IMR-90 (cell line): ENCODE measurements around the gene ZNF746. TPM values are rescaled to one million over a fixed set of nuclear protein-coding genes. Genes with fewer than 3 reads are reported as not detected.
A peak's percentile ranks its signal among the peaks of the same experiment; 100 is the strongest.

ENCODE experiments used
- ATAC-seq: fragments of 200-7000 bp; cut with Tn5 transposase; 2 replicates; pipeline ENCODE4 v1.9.1; 2020; ENCODE audit warnings: low read depth, mild to moderate bottlenecking, moderate library complexity
- BruUV-seq: library from RNA; stranded (reverse); fragments of 400-500 nt; replicated peaks from 2 replicates; lab custom pipeline; 2021; lab: Mats Ljungman, UMichigan
- CTCF ChIA-PET: fragments of 300-600 bp; formaldehyde crosslinking; extraction: SDS; loops from one replicate; lab custom pipeline; 2021; ENCODE audit warnings: antibody characterized with exemption; lab: Yijun Ruan, JAX
- POLR2A ChIA-PET: fragments of 300-600 bp; sonication (Branson Sonifier 250); formaldehyde crosslinking; loops from one replicate; lab custom pipeline; 2022; ENCODE audit warnings: antibody characterized with exemption; ENCODE audit not compliant: unreplicated experiment; lab: Charles Lee
- DNase-seq: peaks from one replicate; pipeline ENCODE4 v3.0.0; 2013
- H2AFZ ChIP-seq: replicated peaks from 2 replicates; pipeline ENCODE3; 2013; ENCODE audit warnings: low read length, mild to moderate bottlenecking; ENCODE audit not compliant: poor library complexity
- H2AK5ac ChIP-seq: 2 replicates; pipeline ENCODE4 v1.6.1; 2013; ENCODE audit warnings: low read depth, low read length, inconsistent platforms
- H2AK9ac ChIP-seq: replicated peaks from 2 replicates; pipeline ENCODE3; 2013; ENCODE audit warnings: mild to moderate bottlenecking, low read depth, low read length, moderate library complexity; ENCODE audit not compliant: poor library complexity
- H2BK120ac ChIP-seq: 2 replicates; pipeline ENCODE4 v1.6.1; 2013; ENCODE audit warnings: low read depth, low read length, inconsistent platforms
- H2BK15ac ChIP-seq: 3 replicates; pipeline ENCODE4 v1.6.1; 2013; ENCODE audit warnings: low read depth, low read length, inconsistent platforms
- H2BK20ac ChIP-seq: 2 replicates; pipeline ENCODE4 v1.6.1; 2013; ENCODE audit warnings: low read depth, mild to moderate bottlenecking, inconsistent platforms, low read length, moderate library complexity
- H2BK5ac ChIP-seq: 2 replicates; pipeline ENCODE4 v1.6.1; 2013; ENCODE audit warnings: mild to moderate bottlenecking, low read depth, low read length, inconsistent platforms; ENCODE audit not compliant: poor library complexity, severe bottlenecking
- H3K14ac ChIP-seq: replicated peaks from 2 replicates; pipeline ENCODE4 v1.6.1; 2013; ENCODE audit warnings: low read depth, low read length, inconsistent platforms
- H3K18ac ChIP-seq: 2 replicates; pipeline ENCODE4 v1.6.1; 2013; ENCODE audit warnings: low read depth, low read length, control low read depth
- H3K23ac ChIP-seq: 2 replicates; pipeline ENCODE4 v1.6.1; 2013; ENCODE audit warnings: low read depth, low read length, inconsistent platforms
- H3K27ac ChIP-seq: 2 replicates; pipeline ENCODE4 v1.5.1; 2013; ENCODE audit warnings: mild to moderate bottlenecking, control low read depth, low read length; ENCODE audit not compliant: insufficient read depth
- H3K27me3 ChIP-seq: 2 replicates; pipeline ENCODE4 v1.6.1; 2013; ENCODE audit warnings: low read length; ENCODE audit not compliant: control insufficient read depth, insufficient read depth
- H3K36me3 ChIP-seq: 2 replicates; pipeline ENCODE4 v1.6.1; 2013; ENCODE audit warnings: low read length, mixed read lengths; ENCODE audit not compliant: control insufficient read depth, insufficient read depth
- H3K4ac ChIP-seq: 2 replicates; pipeline ENCODE4 v1.6.1; 2013; ENCODE audit warnings: low read depth, low read length, inconsistent platforms
- H3K4me1 ChIP-seq: 2 replicates; pipeline ENCODE4 v1.6.1; 2013; ENCODE audit warnings: low read length, mixed read lengths; ENCODE audit not compliant: control insufficient read depth, insufficient read depth
- H3K4me2 ChIP-seq: 2 replicates; pipeline ENCODE4 v1.6.1; 2013; ENCODE audit warnings: low read depth, mild to moderate bottlenecking, control low read depth, low read length, moderate library complexity
- H3K4me3 ChIP-seq: 2 replicates; pipeline ENCODE4 v1.5.1; 2013; ENCODE audit warnings: low read depth, mild to moderate bottlenecking, control low read depth, low read length, moderate library complexity; ENCODE audit not compliant: insufficient read depth
- H3K56ac ChIP-seq: 2 replicates; pipeline ENCODE4 v1.6.1; 2013; ENCODE audit warnings: low read length, inconsistent platforms; ENCODE audit not compliant: insufficient read depth; ENCODE audit errors: extremely low read depth
- H3K79me1 ChIP-seq, 2 experiments: 2 replicates each; pipeline ENCODE4 v1.6.1; 2013; ENCODE audit warnings: low read length in 2 of 2, inconsistent platforms in 1 of 2, low read depth in 1 of 2
- H3K9ac ChIP-seq: 2 replicates; pipeline ENCODE4 v1.6.1; 2013; ENCODE audit warnings: low read depth, low read length, control low read depth
- H3K9me1 ChIP-seq: 2 replicates; pipeline ENCODE4 v1.6.1; 2013; ENCODE audit warnings: low read length, inconsistent platforms; ENCODE audit not compliant: insufficient read depth
- H3K9me3 ChIP-seq: 2 replicates; pipeline ENCODE4 v1.6.1; 2013; ENCODE audit warnings: low read length; ENCODE audit not compliant: control insufficient read depth, insufficient read depth
- H4K20me1 ChIP-seq: 2 replicates; pipeline ENCODE4 v1.6.1; 2013; ENCODE audit warnings: low read length, inconsistent platforms; ENCODE audit not compliant: insufficient read depth
- H4K5ac ChIP-seq: 2 replicates; pipeline ENCODE4 v1.6.1; 2013; ENCODE audit warnings: mild to moderate bottlenecking, low read depth, low read length, control low read depth
- H4K8ac ChIP-seq, 2 experiments: 2 replicates each; pipeline ENCODE4 v1.6.1; 2013; ENCODE audit warnings: low read depth in 2 of 2, low read length in 2 of 2, control low read depth in 1 of 2, inconsistent platforms in 1 of 2
- H4K91ac ChIP-seq: 2 replicates; pipeline ENCODE4 v1.6.1; 2013; ENCODE audit warnings: low read depth, low read length, inconsistent platforms; ENCODE audit not compliant: insufficient read depth
- CHD1 ChIP-seq: IDR thresholded peaks from 2 replicates; pipeline ENCODE4 v1.6.1; 2012; ENCODE audit warnings: low read depth, low read length, improper control_type of control experiment
- SMC3 ChIP-seq: fragments of 150-350 bp; IDR thresholded peaks from 2 replicates; pipeline ENCODE4 v1.6.1; 2016; ENCODE audit warnings: low read depth, mild to moderate bottlenecking, antibody characterized with exemption, low read length, moderate library complexity
- WGBS, 2 experiments: methylation state at CpG; one replicate each; pipeline versions ENCODE4 v1.1.5 to v1.1.7; 2013; ENCODE audit warnings: missing lambda C conversion rate in 2 of 2; ENCODE audit not compliant: insufficient read length in 1 of 2; ENCODE audit errors: extremely low coverage in 2 of 2; 5-methylcytosine and 5-hydroxymethylcytosine counted together
- dilution Hi-C: fragments of 300-500 bp; cut with HindIII; formaldehyde crosslinking; loops from one replicate; pipeline ENCODE4 v1.14.3; 2018; ENCODE audit warnings: low sequenced_read_pairs; ENCODE audit not compliant: unreplicated experiment
- in situ Hi-C: fragments of 300-500 bp; cut with MboI; formaldehyde crosslinking; loops from 3 replicates; pipeline ENCODE4 v1.14.3; 2019; ENCODE audit warnings: low sequenced_read_pairs, inconsistent platforms, mixed read lengths
- intact Hi-C: fragments of 100-400 bp; cut with micrococcal nuclease; formaldehyde crosslinking; loops from 2 replicates; pipeline ENCODE4 v1.10.0; 2022
- polyA plus RNA-seq, 3 experiments: library from polyadenylated mRNA; depleted of rRNA; stranded (reverse); fragments of >200 nt; gene quantifications; 2 replicates each; pipeline ENCODE4 v1.2.3, GENCODE V29; 2012; ENCODE audit warnings: low replicate concordance in 1 of 3
- total RNA-seq: library from RNA; depleted of rRNA; stranded (reverse); fragments of >200 nt; gene quantifications from 2 replicates; pipeline ENCODE4 v1.2.3, GENCODE V29; 2012
- TF ChIP-seq, protein P1 (sequence below): fragments of 150-350 bp; IDR thresholded peaks from 2 replicates; pipeline ENCODE4 v1.6.1; 2016; ENCODE audit warnings: low read depth, mild to moderate bottlenecking, low read length, moderate library complexity, borderline replicate concordance

Gene ZNF746
- total and polyA plus RNA-seq, 2 of the 4 experiments (the other 2 are of a cell fraction): 6.6 to 8.4 TPM

- 96% methylated on average over 5 of the region's 15 CpGs; no CpG with 5 or more reads in 1 of the 2 experiments for WGBS, 2 experiments
- H3K9ac ChIP-seq: no peak overlapping the region
- peaks cover 1% of the 10 kb centered on the region; the same call in 1 of the 2 replicates for H4K20me1 ChIP-seq
- POLR2A ChIA-PET: interaction anchor here (0.5 kb wide), 1 partner anchor 1616 kb away, joined by 3 read pairs; no protein-coding TSS in a partner anchor
- no peak overlapping the region for H4K5ac ChIP-seq
- no peak overlapping the region for H2AFZ ChIP-seq
- in situ Hi-C loops: no loop called here
- H3K14ac ChIP-seq: no peak overlapping the region
- H3K4me3 ChIP-seq: no peak overlapping the region
- H3K9me3 ChIP-seq: no peaks in the 10 kb centered on the region
- peaks cover 15 to 22% of the 10 kb centered on the region in 2 experiments for H3K79me1 ChIP-seq
- no peak overlapping the region for H3K56ac ChIP-seq
- intact Hi-C loops: no loop called here
- no peak overlapping the region for H2AK5ac ChIP-seq
- dilution Hi-C loops: no loop called here
- CTCF ChIA-PET: no interaction called here
- peak overlapping the region; percentile 28 for H2AK9ac ChIP-seq
- BruUV-seq: no TSS peak
- no peak overlapping the region for H2BK20ac ChIP-seq
- H3K4me2 ChIP-seq: no peak overlapping the region
- peak; percentile 48; the same call in 1 of the 2 replicates for ATAC-seq
- TF ChIP-seq CHD1 (no peak), SMC3 (no peak)
- TF ChIP-seq, protein P1, sequence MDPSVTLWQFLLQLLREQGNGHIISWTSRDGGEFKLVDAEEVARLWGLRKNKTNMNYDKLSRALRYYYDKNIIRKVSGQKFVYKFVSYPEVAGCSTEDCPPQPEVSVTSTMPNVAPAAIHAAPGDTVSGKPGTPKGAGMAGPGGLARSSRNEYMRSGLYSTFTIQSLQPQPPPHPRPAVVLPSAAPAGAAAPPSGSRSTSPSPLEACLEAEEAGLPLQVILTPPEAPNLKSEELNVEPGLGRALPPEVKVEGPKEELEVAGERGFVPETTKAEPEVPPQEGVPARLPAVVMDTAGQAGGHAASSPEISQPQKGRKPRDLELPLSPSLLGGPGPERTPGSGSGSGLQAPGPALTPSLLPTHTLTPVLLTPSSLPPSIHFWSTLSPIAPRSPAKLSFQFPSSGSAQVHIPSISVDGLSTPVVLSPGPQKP: no peak
- no peak overlapping the region for H3K27ac ChIP-seq
- no peak overlapping the region for H4K91ac ChIP-seq
- no peak overlapping the region for H4K8ac ChIP-seq
- no peak overlapping the region for H3K4ac ChIP-seq
- H2BK120ac ChIP-seq: no peak overlapping the region
- H3K36me3 ChIP-seq: peaks cover 63% of the 10 kb centered on the region
- DNase-seq: no peak
- no peak overlapping the region for H2BK15ac ChIP-seq
- no peaks in the 10 kb centered on the region for H3K27me3 ChIP-seq
- no peaks in the 10 kb centered on the region for H3K4me1 ChIP-seq
- H2BK5ac ChIP-seq: no peak overlapping the region
- H3K9me1 ChIP-seq: no peaks in the 10 kb centered on the region
- H3K23ac ChIP-seq: no peak overlapping the region
- H3K18ac ChIP-seq: no peak overlapping the region
Measured at GRCh38 chr7:149489391-149490024, 8.1 kb downstream of the ZNF746 start.
